ENCODE results near the gene SYNPO. TPM values are rescaled to one million over a fixed set of nuclear protein-coding genes. Genes with fewer than 3 reads are reported as not detected.

Gene SYNPO
- polyA plus RNA-seq, 1 of the 3 experiments (the other 2 are of a cell fraction) = 5.1 TPM

DNA sequence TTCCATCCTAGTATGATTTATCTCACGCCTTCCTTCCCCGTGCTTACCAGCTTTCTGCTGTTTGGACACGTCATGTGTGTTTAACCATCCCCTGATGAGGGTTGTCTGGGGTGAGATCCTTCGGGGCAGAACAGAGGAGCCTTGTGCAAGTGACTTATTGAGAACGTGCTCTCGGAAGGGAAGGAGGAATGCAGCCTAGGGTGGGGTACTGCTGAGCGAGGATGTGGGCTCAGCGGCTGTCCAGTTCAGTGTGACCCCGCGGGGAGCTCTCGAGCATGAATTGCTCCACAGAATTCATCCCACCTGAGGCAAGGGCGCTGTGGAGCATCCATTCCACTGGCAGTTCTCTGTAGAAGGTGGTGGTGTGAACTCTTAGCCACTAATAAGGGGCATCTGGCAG is 24.6 kb downstream of the SYNPO start:
- Histone ChIP-seq H2AFZ (ENCODE audit: low read depth) (no peak overlapping the region), H3K27me3 (ENCODE audit: insufficient read depth) (no peaks in the 10 kb centered on the region), H3K9me2 (no peaks in the 10 kb centered on the region), H3K4me2 (no peak overlapping the region), H3K9ac (no peak overlapping the region), H3K4me3 (ENCODE audit: low read depth in 2 of 2, low read length in 1 of 2) (no peak overlapping the region), H3K4me1 (ENCODE audit: control insufficient read depth in 1 of 2, insufficient read depth in 2 of 2, low read depth in 1 of 2, low read length in 1 of 2) (peaks cover 0 to 12% of the 10 kb centered on the region in 2 experiments; a peak in 1 of 4 replicates), H3F3A (replicated peaks; ENCODE audit: insufficient read depth) (no peaks in the 10 kb centered on the region), H3K36me3 (replicated peaks in 1 of 2; ENCODE audit: control insufficient read depth in 1 of 2, insufficient read depth in 2 of 2, low read length in 1 of 2) (no peaks in the 10 kb centered on the region), H3K79me2 (ENCODE audit: insufficient read depth) (no peaks in the 10 kb centered on the region), H3K27ac (ENCODE audit: low read depth in 2 of 2, low read length in 1 of 2) (no peak overlapping the region), H4K20me1 (ENCODE audit: insufficient read depth) (no peaks in the 10 kb centered on the region), H3K9me3 (no peaks in the 10 kb centered on the region)
- ChIA-PET CTCF (interaction anchor here (1.0 kb wide), 1 partner anchor 182 kb away, joined by 3 read pairs; no protein-coding TSS in a partner anchor), POLR2A (no interaction called here)
- no peak for TF ChIP-seq MEF2A (IDR thresholded peaks at IDR 0.05; ENCODE audit: borderline replicate concordance, low read depth)
- TF ChIP-seq TCF12 (IDR thresholded peaks at IDR 0.05) = no peak
- TF ChIP-seq RFX5 (IDR thresholded peaks at IDR 0.05; ENCODE audit: low read length) = no peak
- TF ChIP-seq EZH2phosphoT487 (IDR thresholded peaks at IDR 0.05; ENCODE audit: borderline replicate concordance, low read depth) = no peak
- TF ChIP-seq, protein P1, sequence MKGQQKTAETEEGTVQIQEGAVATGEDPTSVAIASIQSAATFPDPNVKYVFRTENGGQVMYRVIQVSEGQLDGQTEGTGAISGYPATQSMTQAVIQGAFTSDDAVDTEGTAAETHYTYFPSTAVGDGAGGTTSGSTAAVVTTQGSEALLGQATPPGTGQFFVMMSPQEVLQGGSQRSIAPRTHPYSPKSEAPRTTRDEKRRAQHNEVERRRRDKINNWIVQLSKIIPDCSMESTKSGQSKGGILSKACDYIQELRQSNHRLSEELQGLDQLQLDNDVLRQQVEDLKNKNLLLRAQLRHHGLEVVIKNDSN (IDR thresholded peaks at IDR 0.05; ENCODE audit: borderline replicate concordance, low read depth) = no peak
- TF ChIP-seq, protein P2, sequence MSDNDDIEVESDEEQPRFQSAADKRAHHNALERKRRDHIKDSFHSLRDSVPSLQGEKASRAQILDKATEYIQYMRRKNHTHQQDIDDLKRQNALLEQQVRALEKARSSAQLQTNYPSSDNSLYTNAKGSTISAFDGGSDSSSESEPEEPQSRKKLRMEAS (IDR thresholded peaks at IDR 0.05; ENCODE audit: low read depth) = no peak
- TF ChIP-seq, protein P3, sequence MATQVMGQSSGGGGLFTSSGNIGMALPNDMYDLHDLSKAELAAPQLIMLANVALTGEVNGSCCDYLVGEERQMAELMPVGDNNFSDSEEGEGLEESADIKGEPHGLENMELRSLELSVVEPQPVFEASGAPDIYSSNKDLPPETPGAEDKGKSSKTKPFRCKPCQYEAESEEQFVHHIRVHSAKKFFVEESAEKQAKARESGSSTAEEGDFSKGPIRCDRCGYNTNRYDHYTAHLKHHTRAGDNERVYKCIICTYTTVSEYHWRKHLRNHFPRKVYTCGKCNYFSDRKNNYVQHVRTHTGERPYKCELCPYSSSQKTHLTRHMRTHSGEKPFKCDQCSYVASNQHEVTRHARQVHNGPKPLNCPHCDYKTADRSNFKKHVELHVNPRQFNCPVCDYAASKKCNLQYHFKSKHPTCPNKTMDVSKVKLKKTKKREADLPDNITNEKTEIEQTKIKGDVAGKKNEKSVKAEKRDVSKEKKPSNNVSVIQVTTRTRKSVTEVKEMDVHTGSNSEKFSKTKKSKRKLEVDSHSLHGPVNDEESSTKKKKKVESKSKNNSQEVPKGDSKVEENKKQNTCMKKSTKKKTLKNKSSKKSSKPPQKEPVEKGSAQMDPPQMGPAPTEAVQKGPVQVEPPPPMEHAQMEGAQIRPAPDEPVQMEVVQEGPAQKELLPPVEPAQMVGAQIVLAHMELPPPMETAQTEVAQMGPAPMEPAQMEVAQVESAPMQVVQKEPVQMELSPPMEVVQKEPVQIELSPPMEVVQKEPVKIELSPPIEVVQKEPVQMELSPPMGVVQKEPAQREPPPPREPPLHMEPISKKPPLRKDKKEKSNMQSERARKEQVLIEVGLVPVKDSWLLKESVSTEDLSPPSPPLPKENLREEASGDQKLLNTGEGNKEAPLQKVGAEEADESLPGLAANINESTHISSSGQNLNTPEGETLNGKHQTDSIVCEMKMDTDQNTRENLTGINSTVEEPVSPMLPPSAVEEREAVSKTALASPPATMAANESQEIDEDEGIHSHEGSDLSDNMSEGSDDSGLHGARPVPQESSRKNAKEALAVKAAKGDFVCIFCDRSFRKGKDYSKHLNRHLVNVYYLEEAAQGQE (IDR thresholded peaks at IDR 0.05; ENCODE audit: low read depth, low read length) = no peak
- no peak for TF ChIP-seq FOSL2 (IDR thresholded peaks at IDR 0.05; ENCODE audit: borderline replicate concordance, low read depth)
- TF ChIP-seq NFIC (IDR thresholded peaks at IDR 0.05; ENCODE audit: borderline replicate concordance) = no peak
- TF ChIP-seq SIN3A (IDR thresholded peaks at IDR 0.05; ENCODE audit: borderline replicate concordance, low read depth, low read length) = no peak
- no peak for TF ChIP-seq GATA2 (CRISPR knock-in tag; IDR thresholded peaks at IDR 0.05)
- TF ChIP-seq TEAD4 (IDR thresholded peaks at IDR 0.05; ENCODE audit: borderline replicate concordance, insufficient read depth) = no peak
- no peak for TF ChIP-seq FOXM1 (IDR thresholded peaks at IDR 0.05; ENCODE audit: low read depth)
- TF ChIP-seq GABPA (IDR thresholded peaks at IDR 0.05; ENCODE audit: low read depth) = no peak
- no peak for TF ChIP-seq CHD2 (IDR thresholded peaks at IDR 0.05; ENCODE audit: low read length, partially characterized antibody)
- no peak for TF ChIP-seq MXI1 (IDR thresholded peaks at IDR 0.05; ENCODE audit: low read depth, low read length)
- no peak for TF ChIP-seq RAD21 (IDR thresholded peaks at IDR 0.05; ENCODE audit: low read length)
- WGBS (ENCODE audit: low lambda C conversion rate) = 73% methylated on average over 12 of the region's 12 CpGs
- DNase-seq = no peak

All from SK-N-SH (cell line).